Midbrain (tissue), 1 donor: Measurements from ENCODE around the gene GCNT2.
"Not testable (repeated sequence)": the region's sequence is repeated elsewhere in the genome, so short reads cannot be mapped to it uniquely, and the experiment has no call there.

ENCODE experiments used
- DNase-seq: peaks from one replicate; lab custom pipeline; 2025; lab: John Stamatoyannopoulos, UW

Gene GCNT2

GRCh38 chr6:10580570-10580969, 59.4 kb downstream of the GCNT2 start:
- DNase-seq: no peak

GRCh38 chr6:10581402-10581801, 60.3 kb downstream of the GCNT2 start:
- DNase-seq: not testable (repeated sequence)

GRCh38 chr6:10582774-10583508, 61.8 kb downstream of the GCNT2 start:
- DNase-seq: no peak

GRCh38 chr6:10583509-10583901, 62.4 kb downstream of the GCNT2 start:
- DNase-seq: no peak

- no peak for DNase-seq
Measured at GRCh38 chr6:10584607-10585006, 63.5 kb downstream of the GCNT2 start.

GRCh38 chr6:10585209-10585845, 64.2 kb downstream of the GCNT2 start:
- DNase-seq: no peak

GRCh38 chr6:10586302-10586701, 65.2 kb downstream of the GCNT2 start:
- DNase-seq: no peak

GRCh38 chr6:10587656-10588406, 66.7 kb downstream of the GCNT2 start:
- DNase-seq: no peak

GRCh38 chr6:10588562-10589428, 67.6 kb downstream of the GCNT2 start:
- no peak for DNase-seq

- no peak for DNase-seq
Measured at GRCh38 chr6:10589429-10589727, 68.2 kb downstream of the GCNT2 start.

GRCh38 chr6:10589983-10590382, 68.8 kb downstream of the GCNT2 start:
- DNase-seq: no peak

- no peak for DNase-seq
Measured at GRCh38 chr6:10591422-10592160, 70.4 kb downstream of the GCNT2 start.

- DNase-seq: no peak
Measured at GRCh38 chr6:10595731-10596664, 74.8 kb downstream of the GCNT2 start.

GRCh38 chr6:10597499-10598001, 76.4 kb downstream of the GCNT2 start:
- no peak for DNase-seq

- DNase-seq: no peak
Measured at GRCh38 chr6:10598084-10598960, 77.2 kb downstream of the GCNT2 start.

GRCh38 chr6:10599046-10599445, 77.9 kb downstream of the GCNT2 start:
- DNase-seq: no peak

- DNase-seq: not testable (repeated sequence)
Measured at GRCh38 chr6:10600681-10601080, 79.5 kb downstream of the GCNT2 start.

- no peak for DNase-seq
Measured at GRCh38 chr6:10603219-10603618, 82.1 kb downstream of the GCNT2 start.

- DNase-seq: no peak
Measured at GRCh38 chr6:10609038-10609437, 87.9 kb downstream of the GCNT2 start.
